K562 (cell line): ENCODE measurements around the gene ZMYND8. TPM values are rescaled to one million over a fixed set of nuclear protein-coding genes. Genes with fewer than 3 reads are reported as not detected.

Experiments
- CLOCK ChIP-seq: fragments of 250-450 bp; sonication (Bioruptor Pico); IDR thresholded peaks from 2 replicates; pipeline ENCODE4 v1.4.0; 2020; ENCODE audit warnings: mild to moderate bottlenecking, moderate library complexity, borderline replicate concordance
- HEY1 ChIP-seq: fragments of 250-450 bp; sonication (Bioruptor Pico); IDR thresholded peaks from 2 replicates; pipeline ENCODE4 v1.5.0; 2020; ENCODE audit warnings: mild to moderate bottlenecking, moderate library complexity, borderline replicate concordance
- HNRNPH1 ChIP-seq: fragments of 200-400 bp; formaldehyde crosslinking; optimal IDR thresholded peaks from 2 replicates; pipeline ENCODE3; 2017; ENCODE audit warnings: low read depth, mild to moderate bottlenecking, low read length, moderate library complexity
- HNRNPUL1 ChIP-seq: fragments of 200-400 bp; formaldehyde crosslinking; IDR thresholded peaks from 2 replicates; pipeline ENCODE4 v1.6.1; 2017; ENCODE audit warnings: low read length
- LCOR ChIP-seq: sonication (generic); formaldehyde crosslinking; IDR thresholded peaks from 2 replicates; pipeline ENCODE4 v1.8.0; 2022; ENCODE audit warnings: mild to moderate bottlenecking, missing genetic modification reagents
- MAZ ChIP-seq, 2 experiments: fragments of 450-650 bp in 1 of 2; sonication (generic) in 1 of 2; formaldehyde crosslinking; IDR thresholded peaks in 1 of 2; conservative IDR thresholded peaks in 1 of 2; 2 replicates each; pipeline versions ENCODE4 v1.4.0 to v1.5.0; 2020; ENCODE audit warnings: mild to moderate bottlenecking in 1 of 2, missing genetic modification reagents in 1 of 2
- MLX ChIP-seq, 2 experiments: fragments of 450-650 bp in 1 of 2; sonication (generic) in 1 of 2; formaldehyde crosslinking; conservative IDR thresholded peaks; 2 replicates each; pipeline versions ENCODE4 v1.4.0 to v1.8.1; 2020 to 2022; ENCODE audit warnings: mild to moderate bottlenecking in 1 of 2, missing genetic modification reagents in 1 of 2
- MXI1 ChIP-seq: IDR thresholded peaks from 2 replicates; pipeline ENCODE4 v1.6.1; 2011; ENCODE audit warnings: low read depth, mild to moderate bottlenecking, improper control_type of control experiment, low read length
- NCOR1 ChIP-seq: fragments of 450-650 bp; IDR thresholded peaks from 2 replicates; pipeline ENCODE4 v1.6.1; 2016; ENCODE audit warnings: mild to moderate bottlenecking, moderate library complexity
- NUFIP1 ChIP-seq: fragments of 450-650 bp; IDR thresholded peaks from 2 replicates; pipeline ENCODE4 v1.6.1; 2018; ENCODE audit not compliant: partially characterized antibody
- OTX1 ChIP-seq: fragments of 450-650 bp; formaldehyde crosslinking; IDR thresholded peaks from 2 replicates; pipeline ENCODE4 v1.4.0; 2022; ENCODE audit warnings: mild to moderate bottlenecking
- RBM15 ChIP-seq: fragments of 200-400 bp; formaldehyde crosslinking; IDR thresholded peaks from 2 replicates; pipeline ENCODE4 v1.6.1; 2018; ENCODE audit warnings: mild to moderate bottlenecking, low read length, moderate library complexity; ENCODE audit not compliant: insufficient read depth
- SMARCE1 ChIP-seq: fragments of 450-650 bp; IDR thresholded peaks from 2 replicates; pipeline ENCODE4 v1.7.1; 2016; ENCODE audit warnings: mild to moderate bottlenecking
- TAF7 ChIP-seq: fragments of 450-650 bp; IDR thresholded peaks from 2 replicates; pipeline ENCODE4 v1.6.1; 2016; ENCODE audit warnings: missing genetic modification characterization, missing compliant biosample characterization
- TCF3 ChIP-seq: sonication (generic); formaldehyde crosslinking; IDR thresholded peaks from 2 replicates; pipeline ENCODE4 v1.4.0; 2020; ENCODE audit warnings: mild to moderate bottlenecking, missing genetic modification reagents
- THRB ChIP-seq: fragments of 450-650 bp; formaldehyde crosslinking; conservative IDR thresholded peaks from 2 replicates; pipeline ENCODE4 v1.4.0; 2022; ENCODE audit warnings: mild to moderate bottlenecking, missing genetic modification characterization
- XRCC3 ChIP-seq: fragments of 450-650 bp; IDR thresholded peaks from 2 replicates; pipeline ENCODE4 v1.6.1; 2017; ENCODE audit warnings: mild to moderate bottlenecking, moderate library complexity
- YY1 ChIP-seq, 3 experiments: IDR thresholded peaks; 2 replicates each; pipeline ENCODE4 v1.6.1; 2011; ENCODE audit warnings: low read length in 2 of 3, mild to moderate bottlenecking in 2 of 3, moderate library complexity in 2 of 3, borderline replicate concordance in 1 of 3, control low read depth in 1 of 3, low read depth in 1 of 3; ENCODE audit not compliant: insufficient read depth in 3 of 3, insufficient replicate concordance in 2 of 3, control insufficient read depth in 1 of 3, insufficient read length in 1 of 3; ENCODE audit errors: extremely low read depth in 1 of 3
- ZNF165 ChIP-seq: fragments of 250-450 bp; sonication (Bioruptor Pico); IDR thresholded peaks from 2 replicates; pipeline ENCODE4 v1.4.0; 2020; ENCODE audit warnings: borderline replicate concordance
- ZNF253 ChIP-seq: fragments of 250-450 bp; sonication (Bioruptor Pico); conservative IDR thresholded peaks from 2 replicates; pipeline ENCODE4 v1.6.1; 2021; ENCODE audit warnings: mild to moderate bottlenecking
- ZNF311 ChIP-seq: fragments of 250-450 bp; sonication (Bioruptor Pico); IDR thresholded peaks from 2 replicates; pipeline ENCODE4 v1.4.0; 2020; ENCODE audit warnings: mild to moderate bottlenecking, moderate library complexity
- ZNF644 ChIP-seq: fragments of 200-800 bp; sonication (Bioruptor generic); IDR thresholded peaks from 2 replicates; pipeline ENCODE4 v1.6.1; 2016; ENCODE audit warnings: low read depth, missing genetic modification characterization, missing compliant biosample characterization
- ZSCAN32 ChIP-seq: fragments of 450-650 bp; formaldehyde crosslinking; IDR thresholded peaks from 2 replicates; pipeline ENCODE4 v1.4.0; 2020; ENCODE audit warnings: mild to moderate bottlenecking, moderate library complexity
- polyA plus RNA-seq, 8 experiments: library from polyadenylated mRNA; depleted of rRNA in 4 of 8; stranded (reverse) in 5 of 8; unstranded in 3 of 8; fragments of >200 nt; fragmentation: Nextera tagmentation in 2 of 8; fragmentation: Illumina TruSeq in 1 of 8; extraction: Ambion mirVana in 2 of 8; extraction: Trizol in 1 of 8; gene quantifications; 2 replicates each; pipeline versions ENCODE4 v1.2.1 to v1.2.3, GENCODE V29; 2011 to 2014; ENCODE audit warnings: inconsistent platforms in 1 of 8, missing spikeins in 1 of 8
- total RNA-seq, 7 experiments: library from RNA; depleted of rRNA in 6 of 7; stranded (reverse); fragments of >200 nt in 6 of 7; fragmentation: Illumina TruSeq in 2 of 7; extraction: Trizol in 2 of 7; gene quantifications; 2 replicates each; pipeline versions ENCODE4 v1.2.1 to v1.2.3, GENCODE V29; 2011 to 2021; ENCODE audit warnings: low replicate concordance in 1 of 7

The ZMYND8 gene
- total and polyA plus RNA-seq, 9 of the 15 experiments (the other 6 are each of a cell fraction or from before 2014, with no cell fraction given) = 31.8 to 148 (median 71.9) TPM

DNA sequence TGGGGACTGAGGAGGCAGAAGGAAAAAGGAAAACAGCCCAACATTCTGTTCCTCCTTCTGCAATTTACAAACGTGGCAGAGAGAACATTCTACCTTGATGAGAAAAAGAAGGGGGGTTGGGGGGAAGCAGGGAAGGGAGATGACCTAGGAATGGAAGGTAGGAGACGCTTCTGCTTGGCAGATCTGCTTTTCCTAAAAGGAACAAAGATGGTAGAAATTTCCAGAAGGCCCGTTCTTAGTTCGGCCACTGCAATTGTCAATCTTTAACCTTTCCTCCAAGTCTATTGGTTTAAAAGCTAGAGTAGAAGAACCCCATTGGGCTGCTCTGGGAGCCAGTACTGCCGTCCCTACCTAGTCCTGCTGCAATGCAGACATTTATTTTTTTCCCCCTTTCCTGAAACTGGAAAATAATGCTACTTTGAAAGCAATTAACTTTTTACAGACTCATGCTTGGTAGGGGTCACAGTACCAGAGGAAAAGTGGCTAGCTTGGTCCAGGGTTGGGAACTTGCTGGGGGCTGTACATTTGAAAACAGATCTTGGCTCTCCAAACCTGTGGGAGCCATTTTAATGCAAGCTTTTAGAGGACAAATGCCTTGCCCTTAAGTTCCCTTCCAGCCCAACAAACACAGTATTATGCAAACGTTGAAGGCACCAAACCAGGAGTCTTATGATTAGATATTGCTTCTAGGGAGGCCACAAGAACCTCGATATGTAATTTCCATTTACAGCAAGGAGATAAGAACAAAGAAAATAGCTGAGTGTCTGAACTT, 2.6 kb downstream of the ZMYND8 start (continued):
- TF ChIP-seq CLOCK = 0 out of 2 replicates have a peak, but pooled peaks have one; percentile 30
- TF ChIP-seq ZNF253 (CRISPR knock-in tag) = no peak
- no peak for TF ChIP-seq NCOR1
- no peak for TF ChIP-seq MXI1
- TF ChIP-seq THRB (CRISPR knock-in tag) = peak; percentile 57; the same call in 1 of the 2 replicates
- TF ChIP-seq ZSCAN32 = peak; percentile 68
- TF ChIP-seq HNRNPH1 = no peak
- TF ChIP-seq ZNF644 (tag) = peak; percentile 80
- no peak for TF ChIP-seq HNRNPUL1
- TF ChIP-seq RBM15 = no peak
- no peak for TF ChIP-seq LCOR (CRISPR knock-in tag)
- no peak for TF ChIP-seq MLX (CRISPR knock-in tag; conservative IDR thresholded peaks at IDR 0.05)
- TF ChIP-seq NUFIP1 = no peak
- TF ChIP-seq XRCC3 = no peak
- TF ChIP-seq HEY1 = no peak
- TF ChIP-seq ZNF165 (CRISPR knock-in tag) = 0 out of 2 replicates have a peak, but pooled peaks have one; percentile 14
- TF ChIP-seq YY1 (IDR thresholded peaks at IDR 0.05; ENCODE audit: borderline replicate concordance in 1 of 3, control insufficient read depth in 1 of 3, extremely low read depth in 1 of 3, insufficient read depth in 3 of 3, insufficient read length in 1 of 3, insufficient replicate concordance in 2 of 3, low read depth in 1 of 3, low read length in 2 of 3) = peak in 1 of 3 experiments; percentile 80
- TF ChIP-seq ZNF311 (CRISPR knock-in tag) = no peak
- TF ChIP-seq TCF3 (CRISPR knock-in tag) = peak; percentile 36; the same call in 1 of the 2 replicates
- TF ChIP-seq SMARCE1 = no peak
- TF ChIP-seq MAZ (CRISPR knock-in tag; conservative IDR thresholded peaks at IDR 0.05 in 1 of 2, IDR thresholded peaks at IDR 0.05 in 1 of 2) = peak in 1 of 2 experiments; percentile 18; a peak in 1 of 4 replicates
- peak; percentile 42; the same call in 1 of the 2 replicates for TF ChIP-seq OTX1 (CRISPR knock-in tag)
- TF ChIP-seq TAF7 (tag) = peak; percentile 31; the same call in 1 of the 2 replicates
